Stimulated activated CD4-positive, alpha-beta T cell treated with anti-CD3 and anti-CD28 coated beads, Interleukin-2, amount 100 ng/mL, for 24 hours (primary cell): ENCODE measurements around the gene SIRPD.
"Not testable (repeated sequence)": the region's sequence is repeated elsewhere in the genome, so short reads cannot be mapped to it uniquely, and the experiment has no call there.

Experiments used
- DNase-seq, 2 donors: peaks; one replicate each; pipeline ENCODE4 v3.0.0-alpha.2; 2020

Gene SIRPD

GRCh38 chr20:1536893-1537730, 20.4 kb downstream of the SIRPD start:
- DNase-seq, result no peak

GRCh38 chr20:1535420-1536175, 21.9 kb downstream of the SIRPD start:
- no peak for DNase-seq

- no peak for DNase-seq
These were observed 23.0 kb downstream of the SIRPD start for GRCh38 chr20:1534526-1534925.

- DNase-seq, result no peak
These were observed 24.4 kb downstream of the SIRPD start for GRCh38 chr20:1533059-1533458.

GRCh38 chr20:1528811-1529210, 28.7 kb downstream of the SIRPD start:
- DNase-seq, result no peak

GRCh38 chr20:1527923-1528322, 29.6 kb downstream of the SIRPD start:
- DNase-seq, result no peak

- no peak for DNase-seq
These were observed 30.6 kb downstream of the SIRPD start for GRCh38 chr20:1526896-1527295.

GRCh38 chr20:1526310-1526709, 31.2 kb downstream of the SIRPD start:
- no peak for DNase-seq

- no peak for DNase-seq
These were observed 33.5 kb downstream of the SIRPD start for GRCh38 chr20:1524004-1524403.

GRCh38 chr20:1517010-1517409, 40.5 kb downstream of the SIRPD start:
- DNase-seq, result no peak

GRCh38 chr20:1513801-1514200, 43.7 kb downstream of the SIRPD start:
- no peak for DNase-seq

GRCh38 chr20:1509237-1509636, 48.3 kb downstream of the SIRPD start:
- peak in 1 of 2 donors; percentile 34 for DNase-seq

GRCh38 chr20:1508574-1508973, 48.9 kb downstream of the SIRPD start:
- no peak for DNase-seq

GRCh38 chr20:1507276-1507675, 50.2 kb downstream of the SIRPD start:
- DNase-seq, result no peak

- no peak for DNase-seq
These were observed 51.6 kb downstream of the SIRPD start for GRCh38 chr20:1505871-1506270.

- DNase-seq, result no peak
These were observed 52.1 kb downstream of the SIRPD start for GRCh38 chr20:1505361-1505760.

- peak; percentile 73 to 75 for DNase-seq
These were observed 53.8 kb downstream of the SIRPD start for GRCh38 chr20:1503564-1504227.

- DNase-seq, result no peak
These were observed 57.0 kb downstream of the SIRPD start for GRCh38 chr20:1500496-1500895.

GRCh38 chr20:1499528-1500420, 57.7 kb downstream of the SIRPD start:
- no peak for DNase-seq

- DNase-seq, result not testable (repeated sequence)
These were observed 60.1 kb downstream of the SIRPD start for GRCh38 chr20:1497371-1497770.

GRCh38 chr20:1496930-1497329, 60.6 kb downstream of the SIRPD start:
- no peak for DNase-seq

- no peak for DNase-seq
These were observed 63.1 kb downstream of the SIRPD start for GRCh38 chr20:1494436-1494835.

GRCh38 chr20:1493536-1493935, 64.0 kb downstream of the SIRPD start:
- no peak for DNase-seq
